ENCODE measurements around the gene GPR37L1. TPM values are rescaled to one million over a fixed set of nuclear protein-coding genes. Genes with fewer than 3 reads are reported as not detected.
A peak's percentile ranks its signal among the peaks of the same experiment; 100 is the strongest.

GPR37L1 gene, protein sequence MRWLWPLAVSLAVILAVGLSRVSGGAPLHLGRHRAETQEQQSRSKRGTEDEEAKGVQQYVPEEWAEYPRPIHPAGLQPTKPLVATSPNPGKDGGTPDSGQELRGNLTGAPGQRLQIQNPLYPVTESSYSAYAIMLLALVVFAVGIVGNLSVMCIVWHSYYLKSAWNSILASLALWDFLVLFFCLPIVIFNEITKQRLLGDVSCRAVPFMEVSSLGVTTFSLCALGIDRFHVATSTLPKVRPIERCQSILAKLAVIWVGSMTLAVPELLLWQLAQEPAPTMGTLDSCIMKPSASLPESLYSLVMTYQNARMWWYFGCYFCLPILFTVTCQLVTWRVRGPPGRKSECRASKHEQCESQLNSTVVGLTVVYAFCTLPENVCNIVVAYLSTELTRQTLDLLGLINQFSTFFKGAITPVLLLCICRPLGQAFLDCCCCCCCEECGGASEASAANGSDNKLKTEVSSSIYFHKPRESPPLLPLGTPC
- 0.12 TPM for total RNA-seq

DNA sequence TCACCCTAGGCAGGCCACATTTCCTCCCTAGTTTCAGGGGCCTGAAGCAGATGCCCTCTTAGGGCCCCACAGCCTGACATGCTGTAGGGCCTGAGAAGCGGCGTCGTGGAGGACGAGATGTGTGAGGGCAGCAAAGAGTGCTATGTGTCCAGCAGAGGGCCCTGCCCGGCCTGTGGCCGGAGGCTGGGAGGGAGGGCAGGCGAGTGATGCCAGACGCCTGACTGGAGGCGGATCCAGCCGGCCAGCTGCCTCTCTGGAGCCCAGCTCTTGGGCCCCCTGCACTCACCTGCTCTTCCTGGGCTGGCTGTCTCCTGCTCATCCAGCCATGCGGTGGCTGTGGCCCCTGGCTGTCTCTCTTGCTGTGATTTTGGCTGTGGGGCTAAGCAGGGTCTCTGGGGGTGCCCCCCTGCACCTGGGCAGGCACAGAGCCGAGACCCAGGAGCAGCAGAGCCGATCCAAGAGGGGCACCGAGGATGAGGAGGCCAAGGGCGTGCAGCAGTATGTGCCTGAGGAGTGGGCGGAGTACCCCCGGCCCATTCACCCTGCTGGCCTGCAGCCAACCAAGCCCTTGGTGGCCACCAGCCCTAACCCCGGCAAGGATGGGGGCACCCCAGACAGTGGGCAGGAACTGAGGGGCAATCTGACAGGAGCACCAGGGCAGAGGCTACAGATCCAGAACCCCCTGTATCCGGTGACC, at the start of gene GPR37L1:
GPR37L1 (plus strand) TSS at position 279 of the 697 bp plus-strand sequence; CDS start at position 326, 47 bp downstream.
- no peak for ATAC-seq

DNA sequence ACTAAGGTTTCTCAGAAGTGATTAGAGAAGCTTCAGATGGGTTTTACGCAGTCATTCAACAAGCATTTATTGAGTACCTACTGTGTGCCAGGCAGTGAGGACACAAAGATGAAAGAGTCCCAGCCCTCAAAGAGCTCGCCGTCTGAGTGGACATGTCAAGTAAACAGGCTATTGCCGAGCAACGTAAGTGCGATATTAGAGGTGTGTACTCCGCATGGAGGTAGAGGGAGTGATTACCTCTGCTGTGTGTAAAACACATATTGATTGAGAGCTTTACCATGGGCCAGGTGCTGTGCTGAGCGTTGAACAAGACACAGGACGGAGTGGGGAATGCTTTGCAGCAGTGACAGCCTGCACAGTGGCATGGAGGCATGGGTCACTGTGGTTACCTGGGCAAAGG, 49.5 kb upstream of the GPR37L1 start:
- ATAC-seq: no peak

DNA sequence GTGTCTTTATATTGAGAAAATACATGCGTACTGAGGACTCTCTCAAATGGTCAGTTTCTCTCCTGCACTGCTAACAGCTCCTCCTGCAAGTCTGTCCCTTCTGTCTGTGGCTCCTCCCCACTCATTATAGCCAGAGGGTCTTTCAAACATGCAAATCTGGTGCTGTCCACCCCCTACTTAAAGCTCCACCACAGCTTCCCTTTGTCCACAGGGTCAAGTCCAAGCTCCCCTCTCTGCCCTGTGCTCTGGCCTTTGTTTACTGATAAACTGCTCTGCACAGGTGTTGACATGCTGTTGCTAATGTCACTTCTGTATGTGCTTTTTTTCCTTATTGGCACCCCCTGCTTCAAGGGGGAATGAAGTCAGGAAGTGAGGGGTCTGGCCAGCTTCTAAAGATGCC, 47.7 kb upstream of the GPR37L1 start:
- ATAC-seq: no peak

DNA sequence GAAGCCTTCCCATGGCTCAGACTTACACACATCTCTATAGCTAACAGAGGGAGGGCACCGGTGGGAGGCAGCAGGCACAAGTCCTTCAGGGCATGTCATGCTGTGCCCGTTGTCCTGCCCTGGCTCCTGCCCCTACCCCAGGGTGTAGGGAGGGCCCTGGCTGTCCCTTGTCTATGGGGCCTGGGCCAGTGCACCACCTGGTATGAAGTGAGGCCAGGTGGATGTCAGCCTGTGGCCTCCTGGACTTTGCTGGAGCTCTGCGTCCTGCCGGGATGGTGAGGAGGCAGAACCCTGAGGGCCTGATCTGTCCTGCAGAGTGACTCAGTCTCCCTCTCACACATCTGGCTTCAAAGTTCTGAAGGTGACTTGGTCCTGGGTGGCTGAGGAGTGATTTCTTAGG, 47.3 kb upstream of the GPR37L1 start:
- ATAC-seq: peak; percentile 19

DNA sequence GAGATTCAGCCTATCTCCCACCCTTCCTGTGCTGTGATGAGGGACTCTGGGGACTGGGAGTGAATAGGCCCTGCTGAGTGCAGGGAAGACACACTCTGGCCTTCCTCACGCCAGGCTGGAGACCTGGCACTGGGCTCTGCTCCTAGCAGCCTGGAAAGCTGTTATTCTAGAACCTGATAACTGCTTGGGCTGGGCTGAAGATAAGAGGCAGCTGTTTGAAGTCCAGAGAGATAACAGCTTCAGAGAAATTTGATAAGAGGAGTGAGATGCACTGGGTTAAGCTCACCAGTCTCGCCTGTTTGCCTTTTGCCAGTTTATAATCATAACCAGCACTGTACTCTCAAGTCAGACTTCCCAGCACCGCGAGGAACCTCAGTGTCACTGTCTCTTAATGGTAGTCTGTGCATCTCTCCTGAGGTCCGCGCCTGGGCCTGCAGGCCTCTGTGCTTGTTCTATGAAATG, 46.6 kb upstream of the GPR37L1 start:
- no peak for ATAC-seq

DNA sequence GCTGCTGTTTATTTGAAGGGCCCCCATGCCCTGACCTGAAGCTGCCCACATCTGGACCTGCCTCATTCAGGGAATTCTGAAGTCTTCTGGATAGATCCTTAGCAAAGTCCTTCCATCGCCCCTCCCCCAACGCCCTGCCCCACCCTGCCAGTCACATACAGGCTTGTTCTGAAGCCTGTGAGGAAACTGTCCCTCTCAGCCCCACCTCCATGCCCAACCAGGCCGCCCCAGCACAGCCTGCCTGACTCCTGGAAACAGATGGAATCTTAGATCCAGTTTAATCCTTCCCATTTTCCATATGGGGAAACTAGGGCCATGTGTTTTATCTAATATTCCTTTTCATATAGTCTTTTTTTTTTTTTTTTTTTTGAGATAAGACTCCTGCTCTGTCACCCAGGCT, 44.5 kb upstream of the GPR37L1 start:
- ATAC-seq: peak; percentile 64

DNA sequence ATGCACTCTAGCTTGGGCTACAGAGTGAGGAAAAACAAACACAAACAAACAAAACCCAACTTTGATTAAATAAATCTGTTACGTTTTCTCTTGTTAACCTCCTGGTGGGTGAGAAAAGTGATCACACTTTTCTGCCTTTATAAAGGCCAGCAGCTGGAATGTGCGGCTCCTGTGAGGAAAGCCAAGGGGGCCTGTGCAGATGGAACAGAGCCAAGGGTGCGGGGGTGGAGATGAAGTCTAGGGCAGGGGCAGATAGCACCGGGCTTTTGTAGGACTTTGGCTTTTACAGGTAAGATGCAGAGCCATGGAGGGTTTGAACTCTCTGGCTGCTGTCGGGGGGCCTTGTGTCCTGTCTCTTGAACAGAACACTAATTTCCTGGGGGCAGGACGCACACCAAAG, 40.7 kb upstream of the GPR37L1 start:
- no peak for ATAC-seq

DNA sequence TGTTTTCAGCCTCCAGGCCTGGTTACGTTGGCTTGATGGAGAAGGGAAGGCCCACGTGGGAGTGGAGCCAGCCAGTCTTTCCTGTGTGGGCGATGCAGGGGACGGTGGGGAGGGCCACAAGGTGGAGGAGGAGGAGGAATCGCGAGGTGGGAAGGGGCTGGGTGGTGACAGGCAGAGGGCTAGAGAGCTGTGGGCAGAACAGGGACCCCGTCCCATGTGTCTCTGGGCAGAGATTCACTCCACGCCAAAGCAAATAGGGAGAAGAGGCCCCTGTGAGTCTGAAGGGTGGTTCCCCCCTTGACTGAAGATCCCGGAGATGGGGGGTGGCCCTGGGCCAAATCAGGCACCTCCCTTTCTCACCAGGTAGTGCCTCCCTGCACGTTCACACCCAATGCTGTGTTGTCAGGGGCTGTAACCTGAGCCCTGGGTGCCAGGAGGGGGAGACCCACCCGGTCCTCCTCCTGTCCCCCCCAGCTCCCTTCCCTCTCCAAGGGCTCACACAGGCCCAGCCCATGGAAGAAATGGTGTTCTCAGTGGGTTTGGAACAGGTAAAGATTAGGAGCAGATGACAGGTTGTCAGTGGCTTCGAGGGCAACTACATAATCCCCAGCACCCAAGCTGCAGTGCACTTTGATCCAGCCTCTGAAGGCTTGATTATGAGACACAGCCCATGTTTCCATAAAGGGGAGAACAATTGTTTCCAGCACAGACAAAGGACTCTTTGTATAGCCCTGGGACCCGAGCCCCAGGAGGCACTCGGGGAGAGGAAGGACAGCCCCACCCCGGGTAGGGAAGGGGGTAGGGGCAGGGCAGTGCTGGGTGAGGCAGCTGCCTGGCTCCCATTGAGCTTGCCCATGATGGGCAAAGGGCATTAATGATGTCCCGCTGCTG, 37.7 kb upstream of the GPR37L1 start:
- peak; percentile 54 for ATAC-seq

DNA sequence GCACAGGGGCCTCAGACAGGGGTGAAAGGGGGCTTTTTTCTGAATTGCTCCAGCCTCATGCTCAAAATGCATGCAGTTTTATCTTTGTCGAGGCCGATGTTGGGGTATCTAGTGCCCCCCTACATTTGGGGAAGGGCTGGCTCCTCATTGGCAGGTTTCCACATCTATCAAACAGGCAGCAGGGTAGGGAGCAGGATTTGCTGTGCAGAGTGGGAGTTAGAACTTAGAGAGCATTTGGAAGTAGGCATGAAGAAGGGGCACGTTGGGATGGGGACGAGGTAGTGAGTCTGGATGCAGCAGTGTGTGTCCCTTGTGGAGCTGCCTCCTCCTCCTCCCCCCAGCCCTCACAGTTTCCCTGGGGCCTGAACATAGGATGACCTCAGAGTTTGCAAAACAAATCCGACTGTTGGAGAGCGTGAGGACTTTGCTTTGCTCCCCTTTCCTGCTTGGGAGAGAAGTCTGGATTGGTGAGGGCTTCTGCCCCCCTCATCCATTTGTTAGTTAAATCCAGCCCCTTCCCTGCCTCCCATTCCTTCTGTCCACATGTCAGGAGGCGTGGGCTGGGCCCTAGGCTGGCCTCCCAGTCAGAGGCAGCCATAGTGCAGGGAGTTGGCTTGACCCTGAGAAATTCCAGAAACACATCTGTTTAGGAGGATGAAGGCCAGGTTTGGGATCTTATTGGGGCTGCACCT, 36.9 kb upstream of the GPR37L1 start:
- peak; percentile 26 for ATAC-seq

DNA sequence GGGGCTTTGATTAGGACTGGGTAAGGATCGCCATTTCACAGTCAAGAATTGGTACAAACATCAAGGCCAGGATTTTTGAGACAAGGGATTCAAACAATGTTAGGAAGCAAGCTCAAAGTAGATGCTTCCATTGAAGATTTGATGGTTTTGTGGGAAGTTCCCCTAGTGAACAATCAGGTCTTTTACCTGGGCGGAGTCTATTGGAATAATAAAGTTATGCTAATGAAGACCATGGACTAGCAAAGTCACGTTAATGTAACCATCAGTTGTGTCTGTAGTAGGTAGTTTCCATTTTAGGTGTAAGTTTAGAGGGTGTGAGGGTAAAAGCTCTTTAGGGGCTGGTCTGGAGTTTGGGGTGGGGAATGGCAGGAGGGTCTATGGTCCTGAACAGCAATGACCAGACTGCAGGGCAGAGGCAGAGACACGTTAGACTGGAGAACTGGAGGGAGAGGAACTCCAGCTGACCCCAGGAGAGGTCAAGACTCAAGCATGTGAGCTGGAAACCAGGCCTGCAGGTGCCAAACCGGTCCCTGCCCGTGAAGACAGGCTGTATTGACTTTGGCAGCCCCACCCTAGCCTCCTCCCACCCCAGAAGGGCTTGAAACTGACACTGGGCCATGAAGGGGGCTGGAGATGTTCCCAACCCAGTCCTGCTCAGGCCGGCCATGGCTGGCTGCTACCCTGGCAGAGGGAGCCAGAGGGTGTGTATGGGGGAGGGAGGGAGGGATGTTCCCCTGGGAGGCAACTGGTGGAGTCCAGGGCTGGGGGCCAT, 36.0 kb upstream of the GPR37L1 start:
- peak; percentile 84 for ATAC-seq

DNA sequence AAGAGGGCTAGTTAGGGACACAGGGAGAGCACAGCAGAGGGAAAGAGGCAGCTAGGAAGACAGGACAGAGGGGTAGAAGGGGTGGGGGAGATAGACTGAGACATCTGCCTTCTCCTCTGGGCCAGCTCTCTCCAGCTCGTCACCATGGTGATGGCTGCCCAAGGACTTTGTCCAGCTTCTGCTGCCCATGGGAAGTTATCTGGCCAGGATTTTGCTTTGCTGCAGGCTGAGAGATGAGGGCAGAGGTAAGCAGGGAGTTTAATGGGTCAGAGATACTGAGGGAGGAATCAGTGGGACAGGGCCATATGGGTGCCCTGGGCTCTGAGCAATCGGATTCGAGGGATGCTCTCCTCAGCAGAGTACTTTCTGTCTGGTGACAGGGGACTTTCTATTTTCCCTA, 34.5 kb upstream of the GPR37L1 start:
- no peak for ATAC-seq

DNA sequence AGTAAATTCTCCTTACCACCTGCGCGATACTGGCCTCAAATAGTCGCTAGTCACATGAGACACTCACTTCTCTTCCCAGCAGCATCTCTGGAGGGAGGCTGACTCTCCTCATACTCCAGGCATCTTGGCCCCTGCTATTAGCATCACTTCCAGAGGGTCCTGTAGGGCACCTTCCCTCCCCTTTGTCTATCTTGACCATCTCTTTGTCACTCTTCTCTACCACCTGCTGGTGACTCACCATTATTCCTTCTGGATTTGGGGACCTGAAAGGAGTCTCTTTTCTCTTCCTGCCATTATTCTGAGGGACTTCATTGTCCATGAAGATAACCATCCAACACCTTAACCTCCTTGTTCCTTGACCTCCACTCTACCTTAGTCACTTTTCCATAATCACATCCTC, 31.7 kb upstream of the GPR37L1 start:
- no peak for ATAC-seq

DNA sequence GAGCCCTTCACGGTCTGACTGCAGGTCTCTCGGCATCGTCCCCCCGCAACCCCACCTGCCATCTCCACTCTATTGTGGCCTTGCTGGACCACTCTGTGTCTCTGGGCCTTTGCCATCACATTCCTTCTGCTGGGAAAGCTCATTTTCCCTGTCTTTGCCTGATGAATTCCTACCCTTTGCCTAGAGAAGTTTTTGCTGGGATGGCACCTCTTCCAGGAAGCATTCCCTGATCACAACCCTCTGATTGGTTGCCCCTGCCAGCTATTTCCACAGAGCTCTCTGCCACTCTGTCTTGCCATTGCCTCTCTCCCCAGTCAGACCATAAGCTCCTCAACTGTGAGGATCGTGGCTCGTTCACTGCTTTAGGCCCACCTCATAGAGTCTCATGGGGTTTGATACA, 28.9 kb upstream of the GPR37L1 start:
- ATAC-seq: peak; percentile 20

DNA sequence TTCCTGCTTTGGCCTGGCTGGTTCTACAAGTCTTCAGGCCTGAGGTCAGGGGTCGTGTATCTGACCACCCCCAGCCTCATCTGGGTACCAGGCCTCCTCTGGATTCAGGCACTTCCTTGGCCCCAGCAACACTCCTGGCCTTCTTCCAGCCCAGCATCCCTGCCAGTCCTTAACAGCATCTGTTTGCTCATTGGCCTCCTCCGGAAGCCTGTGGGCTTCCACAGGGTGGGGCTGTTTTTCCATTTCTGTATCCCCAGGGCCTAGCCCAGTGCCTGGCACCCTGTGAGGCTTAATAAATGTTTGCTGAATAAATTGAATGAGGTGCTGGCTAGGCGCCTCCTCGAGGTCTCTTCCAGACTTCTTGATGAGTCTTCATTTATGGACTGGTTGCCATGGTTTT, 21.5 kb upstream of the GPR37L1 start:
- no peak for ATAC-seq

DNA sequence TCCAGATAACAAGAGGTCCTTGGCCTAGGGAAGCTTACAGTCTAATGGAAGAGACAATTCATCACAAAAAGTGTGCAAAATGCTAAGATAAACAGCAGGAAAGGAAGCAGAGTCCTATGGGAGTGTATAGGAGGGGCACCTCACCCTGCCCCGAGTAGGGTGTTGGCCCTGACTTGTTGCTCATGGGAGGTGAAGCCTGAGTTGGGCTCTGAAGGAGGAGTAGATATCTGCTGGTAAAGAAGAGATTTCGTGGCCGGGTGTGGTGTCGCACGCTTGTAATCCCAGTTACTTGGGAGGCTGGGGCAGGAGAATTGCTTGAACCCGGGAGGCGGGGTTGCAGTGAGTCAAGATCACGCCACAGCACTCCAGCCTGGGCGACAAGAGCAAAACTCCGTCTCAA, 18.6 kb upstream of the GPR37L1 start:
- ATAC-seq: peak; percentile 37

DNA sequence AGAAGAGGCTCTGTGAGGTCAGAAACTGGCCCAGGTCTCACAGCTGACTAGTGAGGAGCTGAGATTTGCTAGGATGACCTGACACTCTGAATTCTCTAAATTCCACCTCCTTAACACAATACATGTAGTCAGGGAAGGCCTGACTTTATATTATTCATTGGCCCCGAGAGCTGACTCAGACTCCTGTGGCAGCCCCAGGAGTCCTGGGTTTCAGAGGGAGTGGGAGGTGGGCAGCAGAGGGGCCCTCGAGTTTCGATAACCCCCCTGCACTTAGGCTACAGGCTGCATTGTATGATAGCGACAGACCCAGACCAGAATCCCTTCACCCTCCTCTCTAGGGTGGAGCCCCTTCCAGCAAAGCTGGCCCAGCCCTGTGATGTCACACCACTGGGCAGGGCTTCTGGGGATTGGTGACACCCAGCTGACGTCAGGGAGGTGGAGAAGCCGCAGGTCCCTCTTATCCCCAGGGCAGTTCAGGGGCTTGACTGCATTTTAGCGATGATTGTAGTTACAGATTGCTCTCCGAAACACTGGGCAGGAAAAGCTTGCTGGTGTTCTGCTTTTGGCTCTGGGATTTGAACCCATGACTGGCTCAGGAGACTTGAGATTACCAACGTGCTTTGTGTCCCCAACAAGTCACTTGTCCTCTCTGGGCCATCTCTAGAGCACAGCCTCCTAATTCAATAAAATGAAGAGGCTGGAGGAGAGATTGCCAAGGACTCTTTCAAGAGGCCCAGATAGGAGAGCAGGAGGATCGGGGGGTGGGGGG, 17.0 kb upstream of the GPR37L1 start:
- ATAC-seq: peak; percentile 70

DNA sequence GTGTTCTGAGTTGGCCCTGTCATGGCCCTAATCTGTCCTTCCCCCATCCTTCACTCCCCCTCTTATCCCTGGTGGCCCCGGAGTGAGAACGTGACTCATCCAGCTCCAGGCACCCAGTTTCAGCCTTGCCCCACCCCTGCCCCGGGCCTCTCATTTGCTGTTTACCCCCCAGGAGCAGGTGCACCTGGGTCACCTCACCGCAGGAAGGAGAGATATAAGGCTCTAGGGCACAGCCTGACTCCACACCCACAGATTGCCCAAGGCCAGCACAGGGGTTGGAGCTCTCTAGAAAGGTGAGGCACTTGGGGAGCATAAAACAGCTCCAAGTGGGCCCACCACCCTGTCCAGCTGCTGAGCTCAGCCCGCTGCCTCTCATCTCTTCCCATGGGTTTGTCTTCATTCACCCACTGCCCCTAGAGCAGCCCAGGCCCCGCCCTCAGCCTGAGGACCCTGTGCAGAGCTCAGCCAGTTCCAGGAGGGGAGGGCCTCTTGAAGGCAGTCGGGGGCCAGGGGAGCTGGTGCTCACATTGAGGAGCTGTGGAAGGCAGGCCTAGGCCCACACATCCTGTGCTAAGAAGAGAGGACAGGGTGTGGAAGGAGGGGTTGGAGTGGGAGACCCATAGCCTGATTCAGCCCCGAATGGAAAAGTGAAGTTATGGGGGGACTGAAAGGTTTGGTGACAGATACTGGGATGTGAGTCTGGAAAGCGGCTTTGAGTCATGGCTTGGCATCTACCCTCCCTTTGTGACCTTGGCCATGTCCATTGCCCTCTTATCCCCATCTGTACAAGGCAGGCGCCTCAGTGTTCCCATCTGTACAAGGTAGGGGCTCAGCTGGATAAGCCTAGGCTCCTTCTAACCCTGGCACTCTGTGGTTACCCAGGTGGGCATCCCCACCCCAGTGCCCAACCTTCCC, 16.1 kb upstream of the GPR37L1 start:
- peak; percentile 44 for ATAC-seq

DNA sequence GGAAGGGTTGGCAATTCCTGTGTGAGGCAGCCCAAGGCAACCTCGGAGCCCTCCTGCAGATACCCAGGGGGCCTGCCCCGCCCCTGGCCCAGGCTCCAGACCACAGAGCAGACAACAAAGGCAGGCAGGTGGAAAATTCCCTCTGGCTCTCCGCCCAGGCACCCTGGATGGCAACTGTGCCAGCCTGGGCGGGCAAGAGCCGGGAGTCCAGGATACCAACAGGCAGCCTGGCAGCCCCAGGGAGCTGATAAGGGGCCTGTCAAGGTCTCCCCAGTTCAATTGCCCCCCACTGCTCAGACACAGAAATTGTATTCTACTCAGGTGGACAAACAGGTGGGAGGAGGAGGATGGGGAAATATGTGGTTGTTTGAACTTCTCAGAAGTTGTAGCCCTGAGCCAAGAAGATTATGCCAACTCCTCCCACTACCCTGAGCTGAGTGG, 15.4 kb upstream of the GPR37L1 start:
- ATAC-seq: no peak
